SH-SY5Y (cell line): Measurements from ENCODE around the gene PRKAB1.

Source experiments
- GATA2 ChIP-seq: IDR thresholded peaks from 2 replicates; pipeline ENCODE4 v1.6.1; 2011; ENCODE audit warnings: mild to moderate bottlenecking, low read depth, low read length
- GATA3 ChIP-seq: IDR thresholded peaks from 2 replicates; pipeline ENCODE4 v1.6.1; 2011; ENCODE audit warnings: low read depth, mild to moderate bottlenecking, low read length, moderate library complexity

DNA sequence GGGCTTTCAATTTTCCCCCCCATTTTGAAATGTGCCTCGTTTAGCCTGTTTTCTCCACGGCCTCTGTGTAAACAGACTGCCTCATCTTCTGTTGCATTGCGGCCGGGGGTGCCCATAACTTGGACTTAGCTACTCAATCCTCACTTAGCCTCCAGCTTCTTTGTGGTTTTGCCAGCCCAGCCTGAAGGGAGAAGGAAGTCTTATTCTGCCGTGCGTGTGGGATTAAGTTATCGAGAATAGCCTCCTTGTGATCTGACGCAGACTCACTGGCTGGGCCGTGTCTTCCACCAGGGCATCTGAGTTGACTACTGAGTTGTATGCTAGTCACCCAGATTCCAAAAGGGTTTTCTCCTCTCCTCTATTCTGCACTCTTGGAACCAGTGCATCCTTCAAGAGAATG, 8.1 kb downstream of the PRKAB1 start:
- TF ChIP-seq GATA2 (no peak), GATA3 (no peak)
